GM18517 (cell line): ENCODE measurements around the gene IAH1.
A peak's percentile ranks its signal among the peaks of the same experiment; 100 is the strongest.

Experiments used
- ATAC-seq: cut with Tn5 transposase; IDR thresholded peaks from one replicate; pipeline ENCODE4 v1.9.1; 2021; ENCODE audit warnings: mild to moderate bottlenecking, moderate library complexity; ENCODE audit not compliant: unreplicated experiment

Gene IAH1, protein sequence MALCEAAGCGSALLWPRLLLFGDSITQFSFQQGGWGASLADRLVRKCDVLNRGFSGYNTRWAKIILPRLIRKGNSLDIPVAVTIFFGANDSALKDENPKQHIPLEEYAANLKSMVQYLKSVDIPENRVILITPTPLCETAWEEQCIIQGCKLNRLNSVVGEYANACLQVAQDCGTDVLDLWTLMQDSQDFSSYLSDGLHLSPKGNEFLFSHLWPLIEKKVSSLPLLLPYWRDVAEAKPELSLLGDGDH

DNA sequence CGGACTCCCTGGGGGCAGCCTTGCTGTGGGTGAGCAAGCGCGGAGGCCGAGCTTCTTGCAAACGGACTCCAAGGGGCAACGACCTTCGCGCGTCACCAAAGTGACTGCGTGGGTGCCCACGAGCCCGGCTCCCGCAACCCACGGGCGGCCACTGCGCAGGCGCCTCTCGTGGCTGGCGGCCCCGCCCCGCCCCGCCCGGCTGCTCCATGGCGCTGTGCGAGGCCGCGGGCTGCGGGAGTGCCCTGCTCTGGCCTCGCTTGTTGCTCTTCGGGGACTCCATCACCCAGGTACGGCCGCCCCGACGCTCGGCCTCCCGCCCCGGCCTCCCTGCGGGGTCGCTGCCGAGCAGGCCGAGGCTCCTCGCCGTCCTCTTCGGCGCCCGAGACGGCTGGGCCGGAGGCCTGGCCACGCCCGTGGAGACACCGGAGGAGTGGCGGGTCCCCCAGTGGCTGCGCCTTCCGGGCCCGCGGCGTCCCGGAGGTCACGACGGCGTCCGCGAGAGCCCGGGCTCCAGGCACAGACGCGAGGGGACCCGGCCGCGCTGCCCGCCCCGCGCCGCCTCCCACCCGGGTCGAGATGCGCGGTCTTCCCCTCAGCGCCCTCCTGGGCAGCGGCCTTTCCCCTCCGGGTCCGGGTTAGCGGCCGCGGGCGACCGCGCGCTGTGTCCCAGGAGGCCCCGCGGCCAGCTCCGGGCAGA is at the start of gene IAH1:
Gene IAH1 (plus strand): TSS at position 191 of the 697 bp plus-strand sequence. CDS start 16 bp downstream, at position 207.
- peak; percentile 75 for ATAC-seq

DNA sequence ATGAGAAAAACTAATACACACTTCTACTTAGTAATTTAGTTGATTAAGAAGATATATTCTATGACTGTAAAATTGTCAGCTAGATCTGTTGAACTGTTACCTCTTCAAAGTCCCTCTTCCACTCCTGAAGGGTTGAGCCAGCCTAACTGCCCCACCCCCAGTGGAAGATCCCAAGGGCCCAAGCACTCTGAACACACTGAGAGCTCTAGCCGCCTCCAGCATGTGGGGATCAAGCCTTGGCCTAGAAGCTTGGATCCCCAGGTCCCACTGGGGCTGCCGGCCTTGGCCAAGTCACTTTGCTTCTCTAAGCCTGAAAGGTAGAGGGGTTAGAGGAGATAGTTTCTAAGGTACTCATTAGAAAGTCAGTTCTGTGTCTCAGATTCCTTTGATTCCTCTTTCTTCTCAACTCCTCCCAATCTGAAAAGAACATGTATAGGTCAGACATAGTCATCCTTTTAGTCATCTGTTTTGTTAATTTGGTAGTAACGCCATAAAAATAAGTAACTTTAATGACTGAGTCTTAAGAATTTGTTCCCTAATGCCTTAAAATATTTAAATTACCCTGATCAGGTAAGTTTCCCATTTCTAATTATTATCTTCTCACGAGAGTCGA is 45.3 kb upstream of the IAH1 start:
- ATAC-seq: no peak

DNA sequence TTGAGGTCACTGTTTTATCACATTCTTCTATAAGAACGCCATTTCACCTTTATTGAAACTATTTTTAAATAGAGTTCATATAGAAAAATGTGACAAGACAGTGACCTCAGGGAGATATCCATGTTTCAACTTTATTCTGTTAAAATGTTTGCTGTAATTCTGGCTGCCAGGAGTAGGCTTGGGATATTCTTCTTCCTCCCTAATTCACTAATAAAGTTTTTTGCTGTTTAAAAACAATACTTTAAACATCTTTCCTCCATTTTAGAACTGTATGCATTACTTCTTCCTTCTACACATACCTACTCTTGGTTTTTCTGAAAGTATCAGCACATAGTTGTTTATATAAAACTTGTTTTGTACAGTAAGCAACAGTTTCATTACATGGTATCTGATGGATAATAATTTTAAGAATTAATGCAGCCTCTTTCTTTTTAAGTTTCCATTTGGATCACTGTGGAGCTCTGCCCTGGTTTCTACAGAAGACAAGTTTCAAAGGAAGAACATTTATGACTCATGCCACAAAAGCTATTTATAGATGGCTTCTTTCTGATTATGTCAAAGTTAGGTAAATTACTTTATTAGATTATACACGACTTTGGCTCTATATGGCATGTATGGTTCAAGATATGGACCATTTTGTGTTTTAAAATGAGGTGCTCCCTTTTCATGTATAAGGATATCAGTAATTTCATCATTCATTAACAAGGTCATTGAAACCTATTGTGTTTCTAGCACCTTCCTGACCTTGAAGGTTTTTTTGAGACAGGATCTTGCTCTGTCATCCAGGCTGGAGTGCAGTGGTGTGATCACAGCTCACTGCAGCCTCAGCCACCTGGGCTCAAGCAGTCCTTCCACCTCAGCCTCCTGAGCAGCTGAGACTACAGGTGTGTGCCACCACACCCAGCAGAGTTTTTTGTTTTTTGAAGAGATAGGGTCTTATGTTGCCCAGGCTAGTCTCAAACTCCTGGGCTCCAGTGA is 43.7 kb upstream of the IAH1 start:
- ATAC-seq: no peak

DNA sequence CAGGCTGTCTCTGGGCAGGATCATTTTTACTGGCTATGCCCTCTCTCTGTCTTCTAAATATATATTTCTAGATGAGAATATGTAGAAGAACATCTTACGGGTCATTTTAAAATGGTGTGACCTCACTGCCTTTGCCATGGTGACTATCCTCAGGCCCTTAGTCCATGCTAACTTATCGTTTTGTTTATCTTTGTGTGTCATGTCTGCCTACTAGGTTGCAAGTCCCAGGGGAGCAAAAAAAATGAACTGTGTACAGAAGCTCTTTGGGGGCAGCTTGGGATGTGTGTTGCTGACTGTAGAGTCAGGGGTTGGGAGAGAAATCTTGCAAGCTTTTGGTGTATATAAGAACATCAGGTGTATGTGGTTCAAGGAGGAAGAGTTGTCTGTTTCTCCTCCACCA is 39.9 kb upstream of the IAH1 start:
- ATAC-seq: no peak

DNA sequence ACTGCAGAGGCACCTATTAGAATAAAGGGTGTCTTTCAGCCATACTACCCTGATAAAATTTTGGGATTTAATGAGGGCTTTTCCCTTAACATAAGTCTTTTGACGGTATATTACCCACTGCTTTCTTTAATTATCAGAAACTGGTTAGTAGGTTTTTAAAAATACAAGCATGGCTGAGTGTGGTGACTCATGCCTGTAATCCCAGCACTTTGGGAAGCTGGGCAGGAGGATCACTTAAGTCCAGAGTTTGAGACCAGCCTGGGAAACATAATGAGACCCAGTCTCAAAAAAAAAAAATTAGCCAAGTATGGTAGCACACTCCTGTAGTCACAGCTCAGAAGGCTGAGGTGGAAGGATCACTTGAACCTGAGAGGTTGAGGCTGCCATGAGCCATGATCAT is 34.8 kb upstream of the IAH1 start:
- no peak for ATAC-seq

DNA sequence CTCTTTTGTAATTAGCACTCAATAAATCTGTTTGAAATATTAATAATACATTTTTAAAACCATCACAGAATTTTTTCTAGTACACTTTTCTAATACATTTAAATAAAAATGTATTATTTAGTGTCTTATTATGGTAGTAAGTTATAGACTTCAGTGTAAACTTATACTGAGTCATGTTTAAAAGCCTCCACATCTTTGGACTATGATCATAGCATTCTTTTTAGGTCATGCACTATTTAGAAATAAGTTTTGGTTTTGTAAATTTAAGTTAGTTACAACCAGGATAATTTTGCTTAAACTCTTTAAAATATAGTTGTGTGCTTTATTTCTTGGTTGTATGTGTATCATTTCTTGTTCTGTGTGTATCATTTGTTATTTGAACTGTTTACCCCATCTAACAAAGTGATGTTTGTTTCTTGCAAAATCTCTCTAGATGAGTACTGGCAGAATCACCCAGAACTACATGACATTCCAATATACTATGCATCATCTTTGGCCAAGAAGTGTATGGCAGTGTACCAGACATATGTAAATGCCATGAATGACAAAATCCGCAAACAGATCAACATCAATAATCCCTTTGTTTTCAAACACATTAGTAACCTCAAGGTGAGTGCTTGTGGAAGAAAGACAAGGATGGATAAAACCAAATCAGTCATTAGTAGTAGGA is 34.2 kb upstream of the IAH1 start:
- no peak for ATAC-seq

DNA sequence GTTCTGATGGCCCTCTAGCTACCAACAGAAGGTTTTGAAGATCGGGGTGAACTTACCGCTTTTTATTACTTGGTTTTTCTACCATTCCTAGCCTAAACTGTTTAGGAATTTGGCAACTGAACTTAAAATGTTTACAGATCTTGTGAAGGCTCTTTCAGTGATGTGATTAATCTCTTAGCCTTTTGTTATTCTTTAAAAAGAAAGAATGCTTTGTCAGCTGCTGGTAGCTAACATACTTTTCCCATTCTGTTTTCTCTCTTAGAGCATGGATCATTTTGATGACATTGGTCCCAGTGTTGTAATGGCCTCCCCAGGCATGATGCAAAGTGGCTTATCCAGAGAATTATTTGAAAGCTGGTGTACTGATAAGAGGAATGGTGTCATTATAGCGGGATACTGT is 32.8 kb upstream of the IAH1 start:
- no peak for ATAC-seq

DNA sequence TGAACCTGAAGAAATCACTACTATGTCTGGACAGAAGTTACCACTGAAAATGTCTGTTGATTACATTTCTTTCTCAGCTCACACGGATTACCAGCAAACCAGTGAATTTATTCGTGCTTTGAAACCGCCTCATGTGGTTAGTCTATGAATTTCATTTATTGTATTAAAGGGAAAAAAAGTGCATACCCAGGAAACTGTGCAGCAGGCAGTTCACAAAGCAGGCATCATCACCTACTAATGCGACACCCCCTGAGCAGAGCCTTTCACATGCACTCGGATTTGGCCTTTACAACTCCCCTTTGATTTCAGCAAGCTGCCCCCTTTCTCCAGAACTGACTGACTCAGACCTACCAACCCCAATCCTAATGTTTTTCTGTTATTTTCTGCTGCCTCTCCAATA is 30.8 kb upstream of the IAH1 start:
- no peak for ATAC-seq

DNA sequence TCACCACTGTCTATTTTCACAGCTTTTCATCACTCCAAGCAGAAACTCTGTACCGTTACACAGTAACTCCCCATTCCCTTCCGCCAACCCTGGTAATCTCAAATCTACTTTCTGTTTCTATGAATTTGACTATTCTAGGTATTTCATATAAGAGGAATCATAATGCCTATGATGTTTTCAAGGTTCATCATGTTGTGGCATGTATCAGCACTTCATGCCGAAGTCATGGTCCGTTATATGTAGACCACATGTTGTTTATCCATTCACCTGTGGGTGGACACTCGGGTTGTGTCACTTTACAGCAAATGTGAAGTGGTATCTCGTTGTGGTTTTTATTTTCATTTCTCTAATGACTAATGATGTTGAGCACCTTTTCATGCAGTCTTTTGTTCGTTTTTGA is 29.3 kb upstream of the IAH1 start:
- no peak for ATAC-seq

DNA sequence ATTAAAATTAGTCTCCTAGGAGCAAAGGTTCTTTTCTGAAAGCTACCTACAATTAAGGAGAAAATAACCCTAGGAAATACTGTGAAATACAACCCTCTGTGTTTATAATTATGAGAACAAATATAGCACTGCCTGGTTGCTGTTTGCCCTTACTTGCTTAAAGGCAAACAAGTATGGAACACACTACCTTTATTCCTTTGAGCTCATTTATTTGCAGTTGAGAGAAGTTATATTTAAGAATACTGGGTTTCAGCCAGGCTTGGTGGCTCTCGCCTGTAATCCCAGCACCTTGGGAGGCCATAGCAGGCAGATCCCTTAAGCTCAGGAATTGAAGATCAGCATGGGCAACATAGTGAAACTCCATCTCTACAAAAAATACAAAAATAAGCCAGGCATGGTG is 23.1 kb upstream of the IAH1 start:
- no peak for ATAC-seq

DNA sequence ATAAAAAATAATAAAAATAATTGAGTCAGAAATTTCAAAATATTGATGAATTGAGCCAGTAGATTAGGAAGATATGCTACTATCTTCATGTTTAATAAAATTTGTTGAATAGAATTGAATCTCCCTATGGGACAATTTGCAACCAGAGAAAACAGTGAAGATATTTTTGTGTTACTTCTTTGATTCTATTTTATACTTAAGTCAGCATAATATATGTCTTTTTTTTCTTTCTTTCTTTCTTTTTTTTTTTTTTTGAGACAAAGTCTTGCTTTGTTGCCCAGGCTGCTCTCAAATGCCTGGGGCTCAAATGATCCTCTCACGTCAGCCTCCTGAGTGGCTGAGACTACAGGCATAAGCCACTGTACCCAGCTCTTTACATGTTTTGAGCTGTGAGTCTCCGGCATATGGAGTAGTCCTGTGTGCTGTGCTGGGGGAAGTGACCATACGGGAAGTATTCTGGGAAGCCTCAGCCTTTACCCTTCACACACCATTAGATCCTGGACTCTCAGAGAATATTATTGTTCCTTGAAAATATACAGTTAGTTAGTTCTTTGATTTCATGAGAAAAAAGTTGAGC is 13.8 kb upstream of the IAH1 start:
- no peak for ATAC-seq

DNA sequence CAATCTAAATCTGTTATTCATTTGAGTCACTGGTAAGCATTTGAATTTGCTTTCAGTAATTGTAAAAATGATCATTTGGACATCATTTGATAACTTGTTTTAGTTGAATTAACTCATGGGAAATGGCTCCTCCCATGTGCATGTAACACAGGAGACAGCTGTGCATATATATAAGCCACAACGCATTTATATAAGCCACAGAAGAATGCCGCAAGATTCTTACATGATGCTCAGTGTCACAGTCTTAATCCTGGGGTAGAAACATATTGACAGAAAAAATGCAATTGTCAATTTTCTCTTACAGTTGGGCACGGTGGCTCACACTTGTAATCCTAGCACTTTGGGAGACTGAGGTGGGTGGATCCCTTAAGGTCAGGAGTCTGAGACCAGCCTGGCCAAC is 13.3 kb upstream of the IAH1 start:
- ATAC-seq: no peak

DNA sequence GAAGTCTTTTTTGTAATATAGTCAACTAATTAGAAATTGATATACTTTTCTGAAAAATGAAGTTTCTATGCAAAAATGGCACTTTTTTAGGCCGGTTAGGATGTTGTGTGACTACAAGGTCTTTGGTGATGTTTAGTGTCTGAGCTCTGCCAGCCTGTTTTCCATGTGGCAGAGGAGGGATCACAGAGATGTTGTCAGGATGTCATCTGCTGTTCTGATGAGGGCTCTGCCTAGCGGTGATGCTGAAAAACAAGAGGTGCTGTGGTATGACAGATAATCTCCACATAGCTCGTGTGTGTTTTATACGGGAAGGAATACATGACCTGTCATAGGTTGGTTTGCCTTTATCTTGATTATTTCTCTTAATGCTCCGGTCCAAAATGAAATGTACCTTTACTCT is 12.0 kb upstream of the IAH1 start:
- no peak for ATAC-seq

DNA sequence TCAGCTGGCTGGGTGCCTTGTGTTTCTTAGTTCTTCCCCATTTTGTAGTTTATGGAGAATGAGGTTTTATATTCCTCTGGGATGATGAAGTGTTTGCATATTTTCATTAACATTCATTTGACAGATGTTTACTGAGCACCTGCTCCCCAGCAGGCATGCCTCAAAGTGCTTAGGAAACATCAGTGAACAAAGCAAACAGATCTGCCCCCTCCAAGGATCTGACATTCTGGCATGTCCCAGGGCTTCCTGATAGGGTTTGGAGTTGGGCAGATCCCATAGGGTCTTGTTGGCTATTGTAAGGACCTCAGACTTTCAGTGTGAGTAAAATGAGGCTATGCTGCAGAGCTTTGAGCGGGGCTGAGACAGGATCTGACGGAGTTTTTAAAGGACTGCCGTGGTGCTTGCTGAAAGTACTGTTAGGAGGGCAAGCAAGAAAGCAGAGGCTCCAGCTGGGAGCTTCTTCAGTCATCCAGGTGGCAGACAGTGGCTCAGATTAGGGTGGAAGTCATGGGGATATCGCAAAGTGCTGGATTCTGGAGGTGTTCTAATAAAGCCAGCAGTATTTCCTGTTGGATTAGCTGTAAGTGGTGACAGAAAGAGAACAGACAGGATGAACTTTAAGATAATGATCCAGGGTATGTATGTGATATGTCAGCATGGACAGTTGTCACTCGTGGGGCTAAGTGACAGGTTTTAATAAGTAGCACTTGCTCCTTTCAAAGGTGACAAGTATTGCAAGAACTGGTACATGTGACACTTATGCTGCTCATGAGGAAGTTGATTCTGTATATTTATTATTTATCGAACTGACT is 11.3 kb upstream of the IAH1 start:
- ATAC-seq: no peak

DNA sequence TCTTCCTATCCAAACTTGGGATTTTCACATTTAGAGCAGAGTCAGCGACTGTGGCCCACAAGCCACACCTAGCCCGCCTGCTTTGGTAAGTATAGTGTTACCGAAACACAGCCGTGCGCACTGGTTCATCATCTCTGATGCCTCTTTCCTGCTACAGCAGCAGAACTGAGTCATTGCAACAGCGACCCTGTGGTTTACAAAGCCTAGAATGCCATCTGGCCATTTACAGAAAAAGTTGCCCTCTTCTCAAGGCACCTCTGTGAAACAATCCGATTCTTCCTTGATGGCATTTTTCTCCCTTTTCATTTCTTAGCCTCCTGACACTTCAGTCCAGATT is 10.7 kb upstream of the IAH1 start:
- no peak for ATAC-seq

DNA sequence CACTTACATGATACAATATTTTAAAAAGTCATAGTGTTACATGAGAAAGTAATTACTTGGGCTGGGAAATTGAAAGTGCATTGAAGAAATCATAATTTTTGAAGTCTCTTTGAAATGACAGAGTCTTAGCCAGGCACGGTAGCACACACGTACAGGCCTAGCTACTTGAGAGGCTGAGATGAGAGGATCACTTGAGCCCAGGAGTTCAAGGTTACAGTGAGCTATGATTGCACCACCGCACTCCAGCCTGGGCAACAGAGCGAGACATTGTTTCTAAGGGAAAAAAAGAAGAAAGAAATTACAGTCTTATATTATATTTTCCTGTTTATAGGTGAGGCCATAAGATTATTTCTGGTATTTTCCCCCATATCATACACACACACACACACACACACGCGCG is 9.2 kb upstream of the IAH1 start:
- no peak for ATAC-seq

DNA sequence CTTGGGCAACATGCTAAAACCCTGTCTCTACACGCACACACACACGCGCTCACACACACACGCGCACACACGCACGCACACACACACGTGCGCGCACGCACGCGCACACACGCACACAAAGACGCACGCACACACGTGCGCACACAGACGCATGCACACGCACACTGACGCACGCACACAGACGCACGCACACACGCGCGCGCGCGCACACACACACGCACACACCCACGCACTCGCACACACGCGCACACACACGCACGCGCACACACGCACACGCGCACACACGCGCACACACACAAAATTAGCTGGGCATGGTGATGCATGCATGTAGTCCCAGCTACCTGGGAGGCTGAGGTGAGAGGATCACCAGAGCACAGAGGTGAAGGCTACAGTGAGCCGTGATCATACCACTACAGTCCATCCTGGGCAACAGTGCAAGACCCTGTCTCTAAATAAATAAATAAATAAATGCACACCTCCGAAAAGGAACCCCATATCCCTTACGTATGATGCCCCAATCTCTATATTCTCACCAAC is 8.1 kb upstream of the IAH1 start:
- ATAC-seq: no peak

DNA sequence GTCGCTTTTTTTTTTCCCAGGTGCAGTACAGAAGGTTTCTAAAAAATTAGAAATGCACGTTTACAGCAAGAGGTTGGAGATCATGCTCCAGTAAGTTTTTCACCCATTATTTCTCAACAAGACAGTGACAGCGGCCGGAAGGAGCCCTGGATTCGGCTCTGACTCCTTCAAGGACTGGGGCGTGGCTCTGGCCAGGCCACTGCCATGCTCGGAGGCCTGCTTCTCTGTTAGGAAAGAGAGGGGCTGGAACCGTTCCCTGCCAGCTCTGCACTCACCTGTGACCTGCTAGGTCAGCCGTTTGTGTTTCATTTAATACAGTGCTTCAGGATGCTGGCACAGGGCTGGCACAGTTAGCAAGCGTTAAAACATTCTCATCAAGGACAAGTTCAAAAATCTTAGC is 6.7 kb upstream of the IAH1 start:
- ATAC-seq: no peak

DNA sequence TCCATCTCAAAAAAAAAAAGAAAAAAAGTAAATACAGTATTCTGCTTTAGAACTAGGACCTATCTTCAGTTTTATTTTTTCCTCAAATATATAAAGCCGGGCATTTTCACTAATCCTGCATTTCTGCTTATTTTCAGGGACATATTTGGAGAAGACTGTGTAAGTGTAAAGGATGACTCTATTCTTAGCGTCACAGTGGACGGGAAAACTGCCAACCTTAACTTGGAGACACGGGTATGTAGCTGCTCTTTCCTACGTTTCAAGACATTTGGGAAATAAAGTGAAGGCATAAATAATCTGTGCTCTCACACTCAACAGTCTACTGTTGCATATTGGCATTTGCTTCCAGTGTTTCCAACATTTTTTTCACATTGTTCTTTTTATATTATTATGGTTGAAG is 3.1 kb upstream of the IAH1 start:
- ATAC-seq: no peak
